Measurements from ENCODE around the gene APCDD1L.

GRCh38 chr20:58444746-58445255 lies 70.4 kb downstream of the APCDD1L start:
- TF ChIP-seq CTCF (IDR thresholded peaks at IDR 0.05) = no peak
- TF ChIP-seq POLR2A (IDR thresholded peaks at IDR 0.05) = no peak

Measured in esophagus squamous epithelium (tissue), 4 donors.